Stimulated activated naive CD8-positive, alpha-beta T cell treated with anti-CD3 and anti-CD28 coated beads, Interleukin-15, Interleukin-2, amounts not matched to agents 100 ng/mL and 50 ng/mL, for 24 hours (primary cell): ENCODE measurements around the gene PTGER3.
"Not testable (repeated sequence)": the region's sequence is repeated elsewhere in the genome, so short reads cannot be mapped to it uniquely, and the experiment has no call there.

ENCODE experiments used
- H3K27ac Mint-ChIP-seq: one replicate; pipeline ENCODE4 v1.8.0; 2021; ENCODE audit warnings: mild to moderate bottlenecking, mixed read lengths
- H3K27me3 Mint-ChIP-seq: one replicate; pipeline ENCODE4 v1.8.0; 2021; ENCODE audit warnings: mixed read lengths
- H3K36me3 Mint-ChIP-seq: one replicate; pipeline ENCODE4 v1.8.0; 2021; ENCODE audit warnings: low read depth, mixed read lengths
- H3K4me1 Mint-ChIP-seq: one replicate; pipeline ENCODE4 v1.8.0; 2021; ENCODE audit warnings: low read depth, mixed read lengths
- H3K4me3 Mint-ChIP-seq: one replicate; pipeline ENCODE4 v1.8.0; 2021; ENCODE audit warnings: mild to moderate bottlenecking, mixed read lengths
- H3K9me3 Mint-ChIP-seq: one replicate; pipeline ENCODE4 v1.8.0; 2021; ENCODE audit warnings: mixed read lengths

Gene PTGER3

GRCh38 chr1:70966018-70966638, 81.5 kb downstream of the PTGER3 start:
- no peaks in the 10 kb centered on the region for H3K4me1 Mint-ChIP-seq
- H3K27me3 Mint-ChIP-seq: peaks cover 14% of the 10 kb centered on the region
- H3K9me3 Mint-ChIP-seq: no peaks in the 10 kb centered on the region
- H3K27ac Mint-ChIP-seq: no peak overlapping the region
- H3K4me3 Mint-ChIP-seq: no peak overlapping the region
- H3K36me3 Mint-ChIP-seq: no peaks in the 10 kb centered on the region

GRCh38 chr1:70963374-70963773, 84.2 kb downstream of the PTGER3 start:
- H3K27me3 Mint-ChIP-seq: peaks cover 9% of the 10 kb centered on the region
- no peak overlapping the region for H3K27ac Mint-ChIP-seq
- H3K9me3 Mint-ChIP-seq: no peaks in the 10 kb centered on the region
- H3K36me3 Mint-ChIP-seq: no peaks in the 10 kb centered on the region
- H3K4me1 Mint-ChIP-seq: no peaks in the 10 kb centered on the region
- no peak overlapping the region for H3K4me3 Mint-ChIP-seq

GRCh38 chr1:70961374-70961975, 86.1 kb downstream of the PTGER3 start:
- Mint-ChIP-seq H3K9me3 (no peaks in the 10 kb centered on the region), H3K4me3 (no peak overlapping the region), H3K27me3 (peaks cover 7% of the 10 kb centered on the region), H3K4me1 (no peaks in the 10 kb centered on the region), H3K36me3 (no peaks in the 10 kb centered on the region), H3K27ac (no peak overlapping the region)

- Mint-ChIP-seq H3K9me3 (no peaks in the 10 kb centered on the region), H3K27ac (no peak overlapping the region)
Measured at GRCh38 chr1:70948396-70949017, 99.1 kb downstream of the PTGER3 start.

GRCh38 chr1:70947835-70948234, 99.8 kb downstream of the PTGER3 start:
- Mint-ChIP-seq H3K4me3 (no peak overlapping the region), H3K9me3 (no peaks in the 10 kb centered on the region), H3K36me3 (no peaks in the 10 kb centered on the region), H3K27ac (no peak overlapping the region), H3K4me1 (no peaks in the 10 kb centered on the region), H3K27me3 (peaks cover 5% of the 10 kb centered on the region)

More at GRCh38 chr1:70948396-70949017, 99.1 kb downstream of the PTGER3 start:
- Mint-ChIP-seq H3K4me3 (no peak overlapping the region), H3K4me1 (no peaks in the 10 kb centered on the region), H3K36me3 (no peaks in the 10 kb centered on the region), H3K27me3 (peaks cover 6% of the 10 kb centered on the region)

- Mint-ChIP-seq H3K9me3 (no peaks in the 10 kb centered on the region), H3K4me3 (no peak overlapping the region), H3K36me3 (no peaks in the 10 kb centered on the region), H3K27me3 (no peaks in the 10 kb centered on the region), H3K27ac (no peak overlapping the region), H3K4me1 (no peaks in the 10 kb centered on the region)
Measured at GRCh38 chr1:70945676-70946075, 101.9 kb downstream of the PTGER3 start.

- H3K4me3 Mint-ChIP-seq: no peak overlapping the region
- no peak overlapping the region for H3K27ac Mint-ChIP-seq
- peaks cover 2% of the 10 kb centered on the region for H3K9me3 Mint-ChIP-seq
- no peaks in the 10 kb centered on the region for H3K27me3 Mint-ChIP-seq
- no peaks in the 10 kb centered on the region for H3K4me1 Mint-ChIP-seq
- no peaks in the 10 kb centered on the region for H3K36me3 Mint-ChIP-seq
Measured at GRCh38 chr1:70945251-70945650, 102.4 kb downstream of the PTGER3 start.

GRCh38 chr1:70941563-70941962, 106.1 kb downstream of the PTGER3 start:
- no peak overlapping the region for H3K27ac Mint-ChIP-seq
- no peaks in the 10 kb centered on the region for H3K27me3 Mint-ChIP-seq
- H3K9me3 Mint-ChIP-seq: peaks cover 6% of the 10 kb centered on the region
- H3K36me3 Mint-ChIP-seq: no peaks in the 10 kb centered on the region
- no peaks in the 10 kb centered on the region for H3K4me1 Mint-ChIP-seq
- no peak overlapping the region for H3K4me3 Mint-ChIP-seq

- not testable (repeated sequence) for H3K4me1 Mint-ChIP-seq, H3K27me3 Mint-ChIP-seq, H3K36me3 Mint-ChIP-seq, H3K27ac Mint-ChIP-seq, H3K9me3 Mint-ChIP-seq, H3K4me3 Mint-ChIP-seq
Measured at GRCh38 chr1:70940398-70940797, 107.2 kb downstream of the PTGER3 start.

- Mint-ChIP-seq H3K9me3 (no peaks in the 10 kb centered on the region), H3K4me3 (no peak overlapping the region), H3K4me1 (no peaks in the 10 kb centered on the region), H3K36me3 (no peaks in the 10 kb centered on the region), H3K27me3 (peaks cover 3% of the 10 kb centered on the region), H3K27ac (no peak overlapping the region)
Measured at GRCh38 chr1:70934194-70934961, 113.2 kb downstream of the PTGER3 start.

GRCh38 chr1:70930062-70930461, 117.6 kb downstream of the PTGER3 start:
- Mint-ChIP-seq H3K27ac (no peak overlapping the region), H3K27me3 (peaks cover 3% of the 10 kb centered on the region), H3K36me3 (no peaks in the 10 kb centered on the region), H3K4me3 (no peak overlapping the region), H3K9me3 (peaks cover 4% of the 10 kb centered on the region), H3K4me1 (no peaks in the 10 kb centered on the region)

GRCh38 chr1:70922196-70922595, 125.4 kb downstream of the PTGER3 start:
- Mint-ChIP-seq H3K4me1 (no peaks in the 10 kb centered on the region), H3K27ac (no peak overlapping the region), H3K27me3 (no peaks in the 10 kb centered on the region), H3K36me3 (no peaks in the 10 kb centered on the region), H3K4me3 (no peak overlapping the region), H3K9me3 (peaks cover 11% of the 10 kb centered on the region)
